Right forelimb (tissue), 1 donor: ENCODE data around the gene FAM131B.
"Not testable (repeated sequence)": the region's sequence is repeated elsewhere in the genome, so short reads cannot be mapped to it uniquely, and the experiment has no call there.

ENCODE experiments used
- DNase-seq: peaks from one replicate; pipeline ENCODE4 v3.0.0-alpha.2; 2018

Gene FAM131B

GRCh38 chr7:143394777-143395176, 32.3 kb upstream of the FAM131B start:
- DNase-seq = no peak

DNA sequence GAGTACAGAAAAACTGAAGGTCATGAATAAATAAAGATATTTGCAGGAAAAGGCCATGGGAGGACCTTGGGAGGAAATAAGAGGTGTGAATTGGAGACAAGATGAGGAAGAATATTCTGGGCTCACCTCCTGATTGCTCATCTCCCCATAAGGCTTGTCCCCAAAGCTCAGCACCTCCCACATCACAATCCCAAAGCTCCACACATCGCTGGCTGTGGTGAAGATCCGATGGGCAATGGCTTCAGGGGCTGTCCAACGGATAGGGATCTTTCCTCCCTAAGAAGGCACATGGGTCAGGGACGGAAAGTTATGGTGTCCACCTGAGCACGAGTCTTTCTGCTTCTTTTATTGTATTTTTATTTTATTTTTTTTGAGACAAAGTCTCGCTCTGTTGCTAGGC, 31.6 kb upstream of the FAM131B start:
- DNase-seq = no peak

DNA sequence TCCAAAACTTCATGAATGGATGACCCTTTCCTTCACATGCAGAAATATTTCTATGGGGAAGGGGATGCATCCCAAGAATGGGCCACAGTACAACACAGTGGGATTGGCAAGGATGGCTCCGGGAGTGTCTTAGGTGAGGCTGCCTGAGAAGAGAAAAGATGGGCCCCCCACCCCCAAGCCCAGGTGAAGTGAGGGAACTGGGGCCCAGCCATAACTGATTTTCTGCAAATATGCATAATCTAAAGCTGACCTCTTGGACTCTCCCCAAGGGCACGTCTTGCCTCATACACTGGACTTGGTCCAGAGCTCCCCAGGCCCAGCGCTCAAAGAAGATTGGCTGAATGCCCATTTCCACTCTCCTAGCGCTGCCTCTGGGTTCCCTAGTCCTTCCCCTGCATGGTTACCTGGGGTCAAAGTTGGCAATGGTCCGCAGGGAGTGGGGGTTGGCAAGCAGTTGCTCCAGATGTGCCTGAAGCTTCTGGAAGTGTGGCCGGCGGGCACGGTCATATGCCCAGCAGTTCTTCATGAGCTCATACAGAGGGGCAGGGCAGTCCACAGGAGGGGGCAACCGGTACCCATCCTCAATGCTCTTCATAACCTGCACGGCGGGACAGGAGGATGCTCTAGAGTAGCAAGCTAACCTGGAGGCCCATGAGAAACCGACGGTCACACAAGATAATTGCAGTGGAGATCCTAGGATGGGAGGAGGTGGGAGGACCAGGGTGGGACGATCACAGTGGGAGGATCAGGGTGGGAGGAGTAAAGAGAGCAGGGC, 30.9 kb upstream of the FAM131B start:
- DNase-seq = peak; percentile 45

GRCh38 chr7:143392875-143393266, 30.4 kb upstream of the FAM131B start:
- DNase-seq = no peak

GRCh38 chr7:143392427-143392826, 29.9 kb upstream of the FAM131B start:
- not testable (repeated sequence) for DNase-seq

GRCh38 chr7:143391462-143392404, 29.2 kb upstream of the FAM131B start:
- peak; percentile 48 for DNase-seq

GRCh38 chr7:143390773-143391317, 28.3 kb upstream of the FAM131B start:
- peak; percentile 41 for DNase-seq

GRCh38 chr7:143390104-143390772, 27.7 kb upstream of the FAM131B start:
- peak; percentile 41 for DNase-seq

DNA sequence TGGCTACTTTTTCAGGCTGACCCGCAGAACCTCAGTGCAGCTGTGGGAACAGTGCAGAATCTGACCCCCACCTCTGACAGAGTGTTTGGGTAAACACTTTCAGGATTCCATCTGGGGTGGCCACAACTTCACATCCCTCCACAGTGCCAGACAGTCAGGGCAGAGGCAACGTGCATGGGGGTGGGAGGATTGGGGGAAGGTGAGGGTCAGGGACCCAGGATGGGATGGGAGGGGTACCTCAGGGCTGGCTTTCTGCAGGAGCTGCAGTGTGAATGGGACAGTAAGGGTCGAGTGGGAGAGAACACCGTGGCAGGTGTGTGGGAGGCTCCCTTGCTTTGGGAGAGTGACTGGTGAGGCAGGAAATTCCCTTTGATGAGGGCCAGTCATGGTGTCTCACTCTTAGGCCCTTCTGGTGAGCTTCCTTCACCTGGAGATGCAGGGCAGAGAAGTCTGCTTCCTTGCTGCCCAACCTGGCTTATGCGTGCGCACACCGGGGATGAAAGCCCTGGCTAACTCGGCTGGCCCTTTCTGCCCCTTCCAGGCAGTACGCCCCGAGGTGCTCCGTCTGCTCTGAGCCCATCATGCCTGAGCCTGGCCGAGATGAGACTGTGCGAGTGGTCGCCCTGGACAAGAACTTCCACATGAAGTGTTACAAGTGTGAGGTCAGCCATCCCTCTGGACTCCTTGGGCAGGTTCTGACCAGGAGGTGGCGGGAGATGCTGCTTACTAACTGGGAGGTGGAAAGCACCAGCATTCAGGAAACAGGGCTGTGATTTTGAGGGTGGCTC, 27.0 kb upstream of the FAM131B start:
- peak; percentile 32 for DNase-seq

DNA sequence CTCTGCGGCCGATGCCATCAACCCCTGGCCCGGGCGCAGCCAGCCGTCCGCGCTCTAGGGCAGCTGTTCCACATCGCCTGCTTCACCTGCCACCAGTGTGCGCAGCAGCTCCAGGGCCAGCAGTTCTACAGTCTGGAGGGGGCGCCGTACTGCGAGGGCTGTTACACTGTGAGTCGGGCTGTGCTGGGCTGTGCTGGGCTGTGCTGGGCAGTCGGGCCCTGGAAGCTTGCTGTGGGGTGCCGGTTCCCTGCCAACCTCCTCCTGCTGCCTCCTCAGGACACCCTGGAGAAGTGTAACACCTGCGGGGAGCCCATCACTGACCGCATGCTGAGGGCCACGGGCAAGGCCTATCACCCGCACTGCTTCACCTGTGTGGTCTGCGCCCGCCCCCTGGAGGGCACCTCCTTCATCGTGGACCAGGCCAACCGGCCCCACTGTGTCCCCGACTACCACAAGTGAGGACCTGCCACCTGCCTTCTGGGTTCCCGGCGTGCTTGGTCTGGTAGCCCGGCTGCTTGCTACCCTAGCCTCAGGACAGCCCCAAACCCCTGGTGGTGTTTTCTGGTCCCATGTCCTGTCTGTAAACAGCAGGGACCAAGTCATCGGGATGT, 26.1 kb upstream of the FAM131B start:
- DNase-seq = no peak

DNA sequence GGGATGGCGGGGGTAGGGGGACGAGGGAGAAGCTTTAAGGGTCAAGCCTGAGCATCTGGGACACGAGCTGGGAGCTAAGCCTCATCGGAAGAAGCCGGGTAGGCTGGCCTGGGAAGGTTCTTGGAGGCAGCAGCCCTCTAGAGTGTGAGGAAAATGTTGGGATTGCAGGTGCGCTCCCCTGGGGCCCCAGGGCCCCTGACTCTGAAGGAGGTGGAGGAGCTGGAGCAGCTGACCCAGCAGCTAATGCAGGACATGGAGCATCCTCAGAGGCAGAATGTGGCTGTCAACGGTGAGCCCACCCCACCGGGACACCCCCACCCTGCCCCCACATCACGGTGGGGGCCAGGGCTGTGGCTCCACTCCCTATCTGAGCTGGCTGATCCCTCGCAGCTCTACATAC, 25.5 kb upstream of the FAM131B start:
- DNase-seq = no peak

- no peak for DNase-seq
Observed at GRCh38 chr7:143387156-143387975, 24.9 kb upstream of the FAM131B start.

GRCh38 chr7:143385891-143386781, 23.6 kb upstream of the FAM131B start:
- DNase-seq = no peak

DNA sequence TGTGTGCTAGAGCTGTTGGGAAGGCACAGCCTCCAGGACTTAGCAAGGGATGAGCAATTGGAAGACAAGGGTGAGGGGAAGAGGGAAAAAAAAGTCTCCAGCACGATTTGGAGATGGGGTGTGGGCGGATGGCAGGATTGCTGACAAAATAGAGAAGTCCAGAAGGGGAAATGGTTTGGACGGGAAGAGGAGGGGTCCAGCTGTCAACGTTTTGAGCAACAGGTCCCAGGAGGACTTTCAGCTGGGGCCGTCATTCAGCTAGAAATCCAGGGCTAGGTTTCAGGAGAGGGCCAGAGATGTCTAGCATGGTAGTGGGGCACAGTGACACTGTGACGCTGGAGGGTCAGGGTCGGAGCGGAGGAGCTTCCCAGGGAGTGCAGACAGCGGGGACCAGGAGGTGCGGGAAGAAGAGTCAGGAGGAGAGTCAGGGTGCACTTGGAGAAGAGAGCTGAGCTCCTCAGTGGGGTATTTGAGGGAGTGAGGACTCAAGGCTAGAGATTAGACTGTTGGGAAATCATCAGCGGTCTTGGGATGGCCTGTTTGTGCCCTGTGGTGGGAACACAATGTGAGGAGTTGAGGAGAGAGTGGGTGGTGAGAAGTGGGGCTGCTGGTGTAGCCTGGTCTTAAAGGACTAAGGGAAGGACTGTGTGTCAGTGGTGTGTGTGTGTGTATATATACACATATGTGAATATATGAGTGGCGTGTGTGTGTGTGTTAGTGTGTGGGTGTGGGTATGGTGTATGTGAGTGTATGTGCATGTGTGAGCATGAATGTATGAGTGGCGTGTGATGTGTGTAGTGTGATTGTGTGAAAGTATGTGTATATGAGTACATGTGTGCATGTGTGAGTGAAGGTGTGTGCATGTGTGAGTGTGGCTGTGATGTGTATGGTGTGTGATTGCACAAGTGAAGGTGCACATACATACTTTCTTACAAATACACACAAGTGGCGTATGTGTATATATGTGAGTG, 22.4 kb upstream of the FAM131B start:
- no peak for DNase-seq

GRCh38 chr7:143384148-143384547, 21.6 kb upstream of the FAM131B start:
- no peak for DNase-seq

GRCh38 chr7:143383642-143383957, 21.1 kb upstream of the FAM131B start:
- no peak for DNase-seq

GRCh38 chr7:143382791-143383641, 20.5 kb upstream of the FAM131B start:
- DNase-seq = no peak
